ENCODE measurements around the gene ZNF580. TPM values are rescaled to one million over a fixed set of nuclear protein-coding genes. Genes with fewer than 3 reads are reported as not detected.

Gene ZNF580
- total RNA-seq, 1 donor from 2014 or later: 2.8 TPM

- H3K4me1 ChIP-seq: peaks cover 18% of the 10 kb centered on the region
- no peaks in the 10 kb centered on the region for H3K36me3 ChIP-seq
- Mint-ChIP-seq H3K4me3 (peak overlapping the region; percentile 46), H3K4me1 (peaks cover 28% of the 10 kb centered on the region), H3K27ac (no peak overlapping the region), H3K9me3 (no peaks in the 10 kb centered on the region), H3K36me3 (peaks cover 29% of the 10 kb centered on the region), H3K27me3 (ENCODE audit: insufficient read depth, low read depth) (no peaks in the 10 kb centered on the region)
- H3K27me3 ChIP-seq: no peaks in the 10 kb centered on the region
- no peak overlapping the region for H2AFZ ChIP-seq (replicated peaks)
- TF ChIP-seq CTCF (IDR thresholded peaks at IDR 0.05): no peak
- no peak for TF ChIP-seq EZH2phosphoT487 (IDR thresholded peaks at IDR 0.05)
- no peak for TF ChIP-seq EZH2 (IDR thresholded peaks at IDR 0.05)
- no peak overlapping the region for H3K4me2 ChIP-seq
- peaks cover 86% of the 10 kb centered on the region for H4K20me1 ChIP-seq (ENCODE audit: low read depth)
- peaks cover 99% of the 10 kb centered on the region for H3K79me2 ChIP-seq (ENCODE audit: low read depth)
- DNase-seq (ENCODE audit: low spot score): no peak
- no peaks in the 10 kb centered on the region for H3K9me3 ChIP-seq (ENCODE audit: low read depth)
- no peak overlapping the region for H3K9ac ChIP-seq
- no peak overlapping the region for H3K27ac ChIP-seq
- H3F3A ChIP-seq (ENCODE audit: low read depth): peaks cover 6% of the 10 kb centered on the region
- H3K4me3 ChIP-seq: no peak overlapping the region
Measured at GRCh38 chr19:55659822-55660221, 19.0 kb downstream of the ZNF580 start.

DNA sequence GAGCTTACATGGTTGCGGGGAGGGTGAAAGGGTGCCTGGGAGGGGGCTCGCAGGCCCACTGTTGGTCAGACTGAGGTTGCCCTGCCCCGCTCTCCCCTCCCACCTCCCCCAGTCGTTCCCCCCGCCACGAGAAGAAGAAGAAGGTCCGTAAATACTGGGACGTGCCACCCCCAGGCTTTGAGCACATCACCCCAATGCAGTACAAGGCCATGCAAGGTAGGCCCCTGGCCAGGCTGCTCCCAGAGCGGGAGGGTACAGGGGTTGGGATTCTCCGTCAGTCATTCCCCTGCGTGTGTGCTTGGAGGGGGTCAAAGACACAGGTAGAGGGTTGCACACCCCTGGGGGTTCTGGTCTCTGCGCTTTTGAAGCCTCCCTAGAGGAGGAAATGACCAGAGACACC, 19.6 kb downstream of the ZNF580 start:
- no peak for DNase-seq (ENCODE audit: low spot score)
- H3K9me3 Mint-ChIP-seq: no peaks in the 10 kb centered on the region
- Histone ChIP-seq H3K79me2 (ENCODE audit: low read depth) (peaks cover 98% of the 10 kb centered on the region), H3K4me1 (peaks cover 18% of the 10 kb centered on the region), H4K20me1 (ENCODE audit: low read depth) (peaks cover 89% of the 10 kb centered on the region), H3K36me3 (no peaks in the 10 kb centered on the region), H3F3A (ENCODE audit: low read depth) (peaks cover under 1% of the 10 kb centered on the region), H3K9ac (no peak overlapping the region), H3K9me3 (ENCODE audit: low read depth) (no peaks in the 10 kb centered on the region), H3K4me2 (no peak overlapping the region), H3K27ac (no peak overlapping the region), H3K4me3 (no peak overlapping the region), H2AFZ (replicated peaks) (no peak overlapping the region), H3K27me3 (no peaks in the 10 kb centered on the region)
- H3K27me3 Mint-ChIP-seq (ENCODE audit: insufficient read depth, low read depth): no peaks in the 10 kb centered on the region
- no peak overlapping the region for H3K27ac Mint-ChIP-seq
- peaks cover 29% of the 10 kb centered on the region for H3K36me3 Mint-ChIP-seq
- H3K4me3 Mint-ChIP-seq: no peak overlapping the region
- peaks cover 28% of the 10 kb centered on the region for H3K4me1 Mint-ChIP-seq
- TF ChIP-seq CTCF (IDR thresholded peaks at IDR 0.05) (no peak), EZH2phosphoT487 (IDR thresholded peaks at IDR 0.05) (no peak), EZH2 (IDR thresholded peaks at IDR 0.05) (no peak)

- DNase-seq (ENCODE audit: low spot score): no peak
- H2AFZ ChIP-seq (replicated peaks): no peak overlapping the region
- no peak overlapping the region for H3K27ac ChIP-seq
- peaks cover 90% of the 10 kb centered on the region for H4K20me1 ChIP-seq (ENCODE audit: low read depth)
- Mint-ChIP-seq H3K36me3 (peaks cover 30% of the 10 kb centered on the region), H3K4me3 (no peak overlapping the region), H3K27ac (no peak overlapping the region), H3K4me1 (peaks cover 24% of the 10 kb centered on the region), H3K27me3 (ENCODE audit: insufficient read depth, low read depth) (no peaks in the 10 kb centered on the region), H3K9me3 (no peaks in the 10 kb centered on the region)
- TF ChIP-seq EZH2 (IDR thresholded peaks at IDR 0.05): no peak
- TF ChIP-seq CTCF (IDR thresholded peaks at IDR 0.05): no peak
- TF ChIP-seq EZH2phosphoT487 (IDR thresholded peaks at IDR 0.05): no peak
- no peak overlapping the region for H3K9ac ChIP-seq
- no peak overlapping the region for H3K4me2 ChIP-seq
- no peaks in the 10 kb centered on the region for H3K36me3 ChIP-seq
- no peaks in the 10 kb centered on the region for H3K9me3 ChIP-seq (ENCODE audit: low read depth)
- peaks cover 98% of the 10 kb centered on the region for H3K79me2 ChIP-seq (ENCODE audit: low read depth)
- H3K4me1 ChIP-seq: peaks cover 18% of the 10 kb centered on the region
- H3K27me3 ChIP-seq: no peaks in the 10 kb centered on the region
- H3F3A ChIP-seq (ENCODE audit: low read depth): no peaks in the 10 kb centered on the region
- H3K4me3 ChIP-seq: no peak overlapping the region
Measured at GRCh38 chr19:55660991-55661390, 20.2 kb downstream of the ZNF580 start.

Data from neural progenitor cell (in vitro differentiated cells).